NOMO-1 treated with dmso at 0.1 percent for 144 hours (cell line): Measurements from ENCODE around the gene MIA2.

Experiments
- DNase-seq: peaks from one replicate; lab custom pipeline; 2025; ENCODE audit not compliant: unreplicated experiment; lab: John Stamatoyannopoulos, UW

The MIA2 gene

GRCh38 chr14:39432179-39432618, 198.5 kb downstream of the MIA2 start, which contains the start of gene FBXO33:
FBXO33 (minus strand) TSS chr14:39432433; CDS start chr14:39432162, 271 bp downstream.
- peak; percentile 99 for DNase-seq

GRCh38 chr14:39432619-39433451, 199.1 kb downstream of the MIA2 start:
- peak; percentile 89 for DNase-seq

GRCh38 chr14:39433452-39433813, 199.7 kb downstream of the MIA2 start:
- no peak for DNase-seq

- no peak for DNase-seq
Observed at GRCh38 chr14:39434401-39434800, 200.7 kb downstream of the MIA2 start.

- no peak for DNase-seq
Observed at GRCh38 chr14:39435241-39435640, 201.5 kb downstream of the MIA2 start.
